GM21825 (cell line): ENCODE results near the gene MALL.
"Not testable (repeated sequence)": the region's sequence is repeated elsewhere in the genome, so short reads cannot be mapped to it uniquely, and the experiment has no call there.

Experiments
- ATAC-seq: cut with Tn5 transposase; IDR thresholded peaks from one replicate; pipeline ENCODE4 v1.9.1; 2021; ENCODE audit warnings: mild to moderate bottlenecking, moderate library complexity; ENCODE audit not compliant: unreplicated experiment

MALL gene

GRCh38 chr2:110054521-110055407 is 60.9 kb downstream of the MALL start:
- ATAC-seq, result not testable (repeated sequence)

GRCh38 chr2:110053688-110054087 is 61.9 kb downstream of the MALL start:
- not testable (repeated sequence) for ATAC-seq

- ATAC-seq, result not testable (repeated sequence)
Observed at GRCh38 chr2:110052166-110052565, 63.5 kb downstream of the MALL start.

GRCh38 chr2:110050222-110050621 is 65.4 kb downstream of the MALL start:
- not testable (repeated sequence) for ATAC-seq

GRCh38 chr2:110049769-110050168 is 65.9 kb downstream of the MALL start:
- ATAC-seq, result not testable (repeated sequence)

- not testable (repeated sequence) for ATAC-seq
Observed at GRCh38 chr2:110048255-110049197, 67.1 kb downstream of the MALL start.

- ATAC-seq, result not testable (repeated sequence)
Observed at GRCh38 chr2:110047225-110047624, 68.4 kb downstream of the MALL start.

GRCh38 chr2:110041941-110042660 is 73.5 kb downstream of the MALL start:
- not testable (repeated sequence) for ATAC-seq

- not testable (repeated sequence) for ATAC-seq
Observed at GRCh38 chr2:110037336-110037735, 78.3 kb downstream of the MALL start.

GRCh38 chr2:110035384-110035783 is 80.2 kb downstream of the MALL start:
- ATAC-seq, result not testable (repeated sequence)

- not testable (repeated sequence) for ATAC-seq
Observed at GRCh38 chr2:110034935-110035334, 80.7 kb downstream of the MALL start.
